HCT116 (cell line): Measurements from ENCODE around the gene FTCDNL1. TPM values are rescaled to one million over a fixed set of nuclear protein-coding genes. Genes with fewer than 3 reads are reported as not detected.

Experiments used
- ATAC-seq: fragments of 200-7000 bp; cut with Tn5 transposase; 2 replicates; pipeline ENCODE4 v1.9.1; 2020; ENCODE audit warnings: mild to moderate bottlenecking, moderate library complexity
- BruUV-seq: library from RNA; stranded (reverse); fragments of 400-500 nt; replicated peaks from 2 replicates; lab custom pipeline; 2021; lab: Mats Ljungman, UMichigan
- CTCF ChIA-PET: fragments of 300-600 bp; sonication (Branson Sonifier 250); formaldehyde crosslinking; loops from one replicate; lab custom pipeline; 2021; ENCODE audit warnings: antibody characterized with exemption; lab: Charles Lee
- POLR2A ChIA-PET: fragments of 300-600, 350-600 bp; sonication (Branson Sonifier 250); formaldehyde crosslinking; loops from one replicate; lab custom pipeline; 2021; ENCODE audit warnings: antibody characterized with exemption; lab: Charles Lee
- RAD21 ChIA-PET, 2 experiments: fragments of 300-600 bp; sonication (Branson Sonifier 250); formaldehyde crosslinking; loops; one replicate each; lab custom pipeline; 2023; ENCODE audit warnings: low total read pairs in 2 of 2; ENCODE audit not compliant: uncharacterized antibody in 2 of 2, unreplicated experiment in 2 of 2, low non-redundant PET in 1 of 2; lab: Charles Lee
- DNase-seq: peaks from one replicate; pipeline ENCODE4 v3.0.0-alpha.2; 2010; ENCODE audit warnings: low read depth, low spot score
- H2AFZ ChIP-seq: fragments of 200-600 bp; shearing (Covaris generic), sonication (generic); 2 replicates; pipeline ENCODE4 v1.6.1; 2017; ENCODE audit warnings: low read depth, mixed run types, mixed read lengths, antibody characterized with exemption, low read length; ENCODE audit not compliant: poor library complexity, severe bottlenecking
- H3K27ac ChIP-seq: 2 replicates; pipeline ENCODE4 v1.5.1; 2012; ENCODE audit warnings: low read depth, low read length
- H3K27me3 ChIP-seq: fragments of 200-600 bp; sonication (generic); 2 replicates; pipeline ENCODE4 v1.6.1; 2016; ENCODE audit warnings: mixed run types, low read length, mixed read lengths; ENCODE audit not compliant: insufficient read depth
- H3K36me3 ChIP-seq, 2 experiments: fragments of 200-500 bp in 1 of 2; fragments of 200-600 bp in 1 of 2; sonication (Bioruptor generic) in 1 of 2; sonication (generic) in 1 of 2; 2 replicates each; pipeline versions ENCODE4 v1.5.1 to v1.6.1; 2014 to 2016; ENCODE audit warnings: low read length in 2 of 2, inconsistent platforms in 1 of 2, mixed read lengths in 1 of 2, mixed run types in 1 of 2; ENCODE audit not compliant: insufficient read depth in 2 of 2, control insufficient read depth in 1 of 2
- H3K4me1 ChIP-seq, 2 experiments: fragments of 200-600 bp in 1 of 2; sonication (generic) in 1 of 2; 2 replicates each; pipeline versions ENCODE4 v1.5.1 to v1.6.1; 2012 to 2017; ENCODE audit warnings: low read length in 2 of 2, inconsistent platforms in 1 of 2, mild to moderate bottlenecking in 1 of 2, mixed read lengths in 1 of 2, mixed run types in 1 of 2, moderate library complexity in 1 of 2; ENCODE audit not compliant: insufficient read depth in 2 of 2, control insufficient read depth in 1 of 2
- H3K4me2 ChIP-seq: fragments of 200-600 bp; sonication (generic); 2 replicates; pipeline ENCODE4 v1.6.1; 2017; ENCODE audit warnings: mixed run types, low read length, mixed read lengths
- H3K4me3 ChIP-seq, 2 experiments: fragments of 200-600 bp in 1 of 2; sonication (generic) in 1 of 2; replicated peaks in 1 of 2; 2 replicates each; pipeline ENCODE4 v1.5.1; 2011 to 2016; ENCODE audit warnings: low read length in 2 of 2, control low read depth in 1 of 2, low read depth in 1 of 2, mild to moderate bottlenecking in 1 of 2, mixed read lengths in 1 of 2, mixed run types in 1 of 2
- H3K79me2 ChIP-seq: fragments of 200-600 bp; sonication (generic); 2 replicates; pipeline ENCODE4 v1.6.1; 2017; ENCODE audit warnings: mild to moderate bottlenecking, mixed run types, low read length, moderate library complexity, mixed read lengths; ENCODE audit not compliant: insufficient read depth
- H3K9ac ChIP-seq: fragments of 200-600 bp; sonication (generic); 2 replicates; pipeline ENCODE4 v1.6.1; 2016; ENCODE audit warnings: low read length, mixed read lengths
- H3K9me2 ChIP-seq: fragments of 200-600 bp; sonication (generic), shearing (Covaris generic); 2 replicates; pipeline ENCODE4 v1.6.1; 2017; ENCODE audit warnings: mixed run types, mild to moderate bottlenecking, moderate library complexity; ENCODE audit not compliant: insufficient read depth
- H3K9me3 ChIP-seq, 2 experiments: fragments of 200-500 bp in 1 of 2; fragments of 200-600 bp in 1 of 2; sonication (Bioruptor generic) in 1 of 2; sonication (generic) in 1 of 2; 2 replicates each; pipeline ENCODE4 v1.6.1; 2014 to 2017; ENCODE audit warnings: low read length in 2 of 2, mixed read lengths in 2 of 2, inconsistent platforms in 1 of 2, low read depth in 1 of 2, mild to moderate bottlenecking in 1 of 2, mixed run types in 1 of 2, moderate library complexity in 1 of 2; ENCODE audit not compliant: control insufficient read depth in 1 of 2, insufficient read depth in 1 of 2
- H4K20me1 ChIP-seq: fragments of 200-600 bp; sonication (generic), shearing (Covaris generic); 2 replicates; pipeline ENCODE4 v1.6.1; 2017; ENCODE audit warnings: mixed run types, mild to moderate bottlenecking, moderate library complexity; ENCODE audit not compliant: insufficient read depth
- CBX3 ChIP-seq: IDR thresholded peaks from 2 replicates; pipeline ENCODE4 v1.6.1; 2012; ENCODE audit warnings: low read depth
- CEBPB ChIP-seq: IDR thresholded peaks from 2 replicates; pipeline ENCODE4 v1.6.1; 2012; ENCODE audit warnings: low read depth
- ELF1 ChIP-seq: IDR thresholded peaks from 2 replicates; pipeline ENCODE4 v1.6.1; 2012; ENCODE audit warnings: low read depth, borderline replicate concordance
- EZH2 ChIP-seq: fragments of 200-600 bp; sonication (generic); IDR thresholded peaks from 2 replicates; pipeline ENCODE4 v1.6.1; 2017; ENCODE audit warnings: antibody characterized with exemption, mixed run types
- FOSL1 ChIP-seq: IDR thresholded peaks from 2 replicates; pipeline ENCODE4 v1.6.1; 2012; ENCODE audit warnings: low read depth
- MAX ChIP-seq: IDR thresholded peaks from 2 replicates; pipeline ENCODE4 v1.6.1; 2012
- POLR2A ChIP-seq: IDR thresholded peaks from 2 replicates; pipeline ENCODE4 v1.7.0; 2011; ENCODE audit warnings: borderline replicate concordance; ENCODE audit not compliant: insufficient read depth, insufficient read length; ENCODE audit errors: extremely low read depth
- REST ChIP-seq: IDR thresholded peaks from 2 replicates; pipeline ENCODE4 v1.6.1; 2012; ENCODE audit warnings: low read depth
- SP1 ChIP-seq: IDR thresholded peaks from 2 replicates; pipeline ENCODE4 v1.6.1; 2012; ENCODE audit warnings: low read depth
- TCF7L2 ChIP-seq: IDR thresholded peaks from 2 replicates; pipeline ENCODE4 v1.7.0; 2011; ENCODE audit warnings: borderline replicate concordance, inconsistent platforms; ENCODE audit not compliant: insufficient read depth, insufficient read length; ENCODE audit errors: extremely low read depth
- YY1 ChIP-seq: IDR thresholded peaks from 2 replicates; pipeline ENCODE4 v1.6.1; 2011; ENCODE audit warnings: low read length, low read depth, moderate library complexity, mild to moderate bottlenecking; ENCODE audit not compliant: insufficient replicate concordance; ENCODE audit errors: extremely low read depth
- ZNF274 ChIP-seq: fragments of 200-500 bp; sonication (Bioruptor generic); IDR thresholded peaks from 2 replicates; pipeline ENCODE4 v1.6.1; 2014; ENCODE audit warnings: mild to moderate bottlenecking, low read depth, low read length, inconsistent platforms
- intact Hi-C: fragments of 100-400 bp; cut with micrococcal nuclease; formaldehyde crosslinking; loops from 2 replicates; pipeline ENCODE4 v1.10.0; 2022
- total RNA-seq: library from RNA; stranded (reverse); gene quantifications from one replicate; pipeline ENCODE4 v1.2.1, GENCODE V29; 2021; ENCODE audit not compliant: unreplicated experiment

Gene FTCDNL1
- total RNA-seq, 1 experiment from 2014 or later, result 2.6 TPM

- ATAC-seq, result no peak
- Histone ChIP-seq H3K4me2 (no peak overlapping the region), H3K4me1 (no peaks in the 10 kb centered on the region), H3K27ac (no peak overlapping the region), H3K27me3 (no peaks in the 10 kb centered on the region), H3K9ac (no peak overlapping the region), H4K20me1 (no peaks in the 10 kb centered on the region)
- POLR2A ChIA-PET, result no interaction called here
- DNase-seq, result no peak
- TF ChIP-seq FOSL1, result no peak
- no peak for TF ChIP-seq ZNF274
- no peak for TF ChIP-seq MAX
- TF ChIP-seq REST, result no peak
- no peak for TF ChIP-seq CEBPB
- no peak for TF ChIP-seq CBX3
- no peak for TF ChIP-seq YY1
- no peak for TF ChIP-seq EZH2
- no peak for TF ChIP-seq TCF7L2
- no peak for TF ChIP-seq POLR2A
- TF ChIP-seq ELF1, result no peak
- TF ChIP-seq SP1, result no peak
- TF ChIP-seq, all 23 proteins: peak for 0
- intact Hi-C loops, result no loop called here
- peaks cover 0 to 8% of the 10 kb centered on the region in 2 experiments; a peak in 1 of 4 replicates for H3K9me3 ChIP-seq
- H3K36me3 ChIP-seq, result no peaks in the 10 kb centered on the region
- no peaks in the 10 kb centered on the region for H3K9me2 ChIP-seq
- BruUV-seq, result no TSS peak
- H2AFZ ChIP-seq, result no peak overlapping the region
- RAD21 ChIA-PET, result no interaction called here
- no peaks in the 10 kb centered on the region for H3K79me2 ChIP-seq
- CTCF ChIA-PET, result no interaction called here
- H3K4me3 ChIP-seq, result no peak overlapping the region
Observed at GRCh38 chr2:199810422-199811171, 40.4 kb downstream of the FTCDNL1 start.
